ENCODE measurements around the gene RAPGEF2.

DNA sequence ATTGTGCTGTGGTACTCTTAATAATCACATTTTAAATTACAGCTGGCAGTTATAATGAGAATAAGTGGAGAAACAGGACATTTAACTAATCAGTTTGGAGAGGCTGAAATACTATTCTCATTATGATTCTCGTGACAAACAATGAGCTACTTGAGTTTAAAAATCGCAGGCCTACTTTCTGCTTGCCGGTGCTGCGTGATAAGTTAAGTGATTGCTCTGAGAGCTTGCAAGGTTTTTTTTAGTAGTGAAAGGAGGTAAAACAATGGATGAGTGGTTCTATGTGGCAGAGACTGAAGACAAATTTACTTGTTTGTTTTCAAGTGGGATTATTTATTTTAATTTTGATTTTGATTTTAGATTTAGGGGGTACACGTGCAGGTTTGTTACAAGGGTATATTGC, 114.0 kb downstream of the RAPGEF2 start:
- TF ChIP-seq, protein P1, sequence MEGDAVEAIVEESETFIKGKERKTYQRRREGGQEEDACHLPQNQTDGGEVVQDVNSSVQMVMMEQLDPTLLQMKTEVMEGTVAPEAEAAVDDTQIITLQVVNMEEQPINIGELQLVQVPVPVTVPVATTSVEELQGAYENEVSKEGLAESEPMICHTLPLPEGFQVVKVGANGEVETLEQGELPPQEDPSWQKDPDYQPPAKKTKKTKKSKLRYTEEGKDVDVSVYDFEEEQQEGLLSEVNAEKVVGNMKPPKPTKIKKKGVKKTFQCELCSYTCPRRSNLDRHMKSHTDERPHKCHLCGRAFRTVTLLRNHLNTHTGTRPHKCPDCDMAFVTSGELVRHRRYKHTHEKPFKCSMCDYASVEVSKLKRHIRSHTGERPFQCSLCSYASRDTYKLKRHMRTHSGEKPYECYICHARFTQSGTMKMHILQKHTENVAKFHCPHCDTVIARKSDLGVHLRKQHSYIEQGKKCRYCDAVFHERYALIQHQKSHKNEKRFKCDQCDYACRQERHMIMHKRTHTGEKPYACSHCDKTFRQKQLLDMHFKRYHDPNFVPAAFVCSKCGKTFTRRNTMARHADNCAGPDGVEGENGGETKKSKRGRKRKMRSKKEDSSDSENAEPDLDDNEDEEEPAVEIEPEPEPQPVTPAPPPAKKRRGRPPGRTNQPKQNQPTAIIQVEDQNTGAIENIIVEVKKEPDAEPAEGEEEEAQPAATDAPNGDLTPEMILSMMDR (IDR thresholded peaks at IDR 0.05): no peak
- TF ChIP-seq POLR2A (IDR thresholded peaks at IDR 0.05): no peak

Data from testis (tissue), 2 donors.